ENCODE data around the gene EIF4E2. TPM values are rescaled to one million over a fixed set of nuclear protein-coding genes. Genes with fewer than 3 reads are reported as not detected.

Gene EIF4E2
- total and polyA plus RNA-seq, 2 of the 13 experiments (the other 11 are each of a cell fraction or from before 2014, with no cell fraction given): 25.0 to 101 TPM

DNA sequence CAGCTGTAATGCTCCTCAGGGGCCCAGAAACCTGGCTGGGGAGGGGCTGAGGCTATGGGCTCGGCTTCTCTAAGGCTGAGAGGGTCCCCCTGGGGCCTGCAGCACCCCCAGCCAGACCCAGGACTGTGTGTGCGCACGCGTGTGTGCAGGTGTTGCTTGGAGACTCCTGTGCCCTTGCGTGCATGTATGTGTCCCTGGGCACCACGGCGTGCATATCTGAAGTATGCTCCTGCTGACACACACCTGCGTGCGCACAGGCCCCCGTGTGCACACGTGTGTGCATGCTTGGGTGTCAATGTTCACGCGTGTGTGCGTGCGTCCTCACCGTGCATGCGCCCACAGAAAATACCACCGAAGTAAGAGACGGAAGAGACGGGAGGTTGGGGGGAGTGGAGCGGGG is 48.0 kb upstream of the EIF4E2 start (continued):
- 0 out of 2 replicates have a peak, but pooled peaks have one; percentile 2 for TF ChIP-seq ARID4A (CRISPR knock-in tag; IDR thresholded peaks at IDR 0.05; ENCODE audit: borderline replicate concordance)
- TF ChIP-seq ZNF577 (CRISPR knock-in tag; IDR thresholded peaks at IDR 0.05; ENCODE audit: borderline replicate concordance, low read depth): no peak

GRCh38 chr2:232502911-232503808 is 47.3 kb upstream of the EIF4E2 start:
- no peak overlapping the region for H3K27ac ChIP-seq (ENCODE audit: extremely low read length, insufficient read depth, low read length)
- peaks cover 19 to 92% of the 10 kb centered on the region in 2 experiments for H3K27me3 ChIP-seq (ENCODE audit: control insufficient read depth in 1 of 2, insufficient read depth in 2 of 2, low read length in 2 of 2)
- intact Hi-C loops (cut with micrococcal nuclease; ENCODE audit: unreplicated experiment): no loop called here
- ChIA-PET POLR2A (no interaction called here), CTCF (ENCODE audit: low intra/inter-chr PET ratio, low total read pairs) (no interaction called here)
- ATAC-seq (peak; percentile 56), FAIRE-seq (no peak), DNase-seq (ENCODE audit: low spot score) (no peak)
- no TSS peak for BruUV-seq (replicated peaks)
- in situ Hi-C loops (cut with HindIII; ENCODE audit: extremely low pct_ligation_motif_present, low pct_unique_long_range_greater_than_20kb): no loop called here
- H4K20me1 ChIP-seq (ENCODE audit: insufficient read depth, low read length): no peaks in the 10 kb centered on the region
- no peaks in the 10 kb centered on the region for H3K79me2 ChIP-seq (ENCODE audit: insufficient read depth, low read length)
- H3K9ac ChIP-seq (ENCODE audit: insufficient read depth, low read depth, low read length): 0 out of 2 replicates have a peak overlapping the region, but pooled peaks have one; percentile 20
- peak overlapping the region; percentile 72 for H3K4me2 ChIP-seq (ENCODE audit: low read depth, low read length)
- H3K4me3 ChIP-seq (replicated peaks in 1 of 3; ENCODE audit: insufficient read depth in 1 of 3, low read depth in 2 of 3, low read length in 3 of 3): peak overlapping the region; percentile 45 to 67 (median 52); a peak in 5 of 6 replicates
- no peak overlapping the region for H2AFZ ChIP-seq (ENCODE audit: low read length)
- no peaks in the 10 kb centered on the region for H3K36me3 ChIP-seq (replicated peaks in 1 of 2; ENCODE audit: control insufficient read depth in 1 of 2, insufficient read depth in 2 of 2, low read length in 2 of 2)
- peaks cover 11% of the 10 kb centered on the region for H3K4me1 ChIP-seq (ENCODE audit: insufficient read depth, low read length)
- WGBS (ENCODE audit: low lambda C conversion rate): 4% methylated on average over 26 of the region's 75 CpGs
- no peaks in the 10 kb centered on the region for H3K9me3 ChIP-seq (ENCODE audit: low read length)
- TF ChIP-seq, protein P1, sequence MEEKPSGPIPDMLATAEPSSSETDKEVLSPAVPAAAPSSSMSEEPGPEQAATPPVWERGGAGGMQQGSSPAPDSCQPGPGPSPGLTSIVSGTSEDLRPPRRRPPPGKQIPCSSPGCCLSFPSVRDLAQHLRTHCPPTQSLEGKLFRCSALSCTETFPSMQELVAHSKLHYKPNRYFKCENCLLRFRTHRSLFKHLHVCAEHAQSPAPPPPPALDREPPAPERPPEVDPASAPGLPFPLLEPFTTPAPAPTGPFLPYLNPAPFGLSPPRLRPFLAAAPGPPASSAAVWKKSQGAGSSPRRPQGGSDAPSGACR (CRISPR knock-in tag; IDR thresholded peaks at IDR 0.05): no peak
- TF ChIP-seq ZNF704 (CRISPR knock-in tag; IDR thresholded peaks at IDR 0.05; ENCODE audit: borderline replicate concordance): no peak
- TF ChIP-seq, protein P2, sequence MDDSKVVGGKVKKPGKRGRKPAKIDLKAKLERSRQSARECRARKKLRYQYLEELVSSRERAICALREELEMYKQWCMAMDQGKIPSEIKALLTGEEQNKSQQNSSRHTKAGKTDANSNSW (CRISPR knock-in tag; IDR thresholded peaks at IDR 0.05; ENCODE audit: borderline replicate concordance): no peak
- no peak for TF ChIP-seq ZNF432 (CRISPR knock-in tag; IDR thresholded peaks at IDR 0.05; ENCODE audit: borderline replicate concordance)
- TF ChIP-seq JDP2 (CRISPR knock-in tag; IDR thresholded peaks at IDR 0.05; ENCODE audit: borderline replicate concordance): no peak
- TF ChIP-seq ZBTB1 (CRISPR knock-in tag; IDR thresholded peaks at IDR 0.05; ENCODE audit: borderline replicate concordance): no peak
- 0 out of 2 replicates have a peak, but pooled peaks have one; percentile 50 for TF ChIP-seq GLI4 (CRISPR knock-in tag; IDR thresholded peaks at IDR 0.05; ENCODE audit: borderline replicate concordance)
- TF ChIP-seq NR2F1 (CRISPR knock-in tag; IDR thresholded peaks at IDR 0.05): no peak
- TF ChIP-seq ZNF570 (CRISPR knock-in tag; IDR thresholded peaks at IDR 0.05; ENCODE audit: borderline replicate concordance): no peak

Measured in HepG2 (cell line).